Heart left ventricle (tissue), 16 donors: ENCODE results near the gene TRIM32. TPM values are rescaled to one million over a fixed set of nuclear protein-coding genes. Genes with fewer than 3 reads are reported as not detected.

ENCODE experiments used
- ATAC-seq, 4 donors: fragments of 200-7000 bp; cut with Tn5 transposase; one replicate each; pipeline ENCODE4 v1.9.1; 2020 to 2022; ENCODE audit warnings: moderate library complexity in 4 of 4, mild to moderate bottlenecking in 3 of 4, moderate number of reproducible peaks in 1 of 4
- DNase-seq, 5 donors: peaks; one replicate each; pipeline ENCODE4 v3.0.0-alpha.2; 2020
- H3K27ac ChIP-seq, 12 donors: fragments of 200-600 bp; sonication (generic) in 4 of 12; one replicate each; pipeline versions ENCODE4 v1.5.0 to v1.8.0; 2016 to 2022; ENCODE audit warnings: mild to moderate bottlenecking in 2 of 12
- H3K27me3 ChIP-seq, 9 donors: fragments of 200-600 bp; sonication (generic) in 2 of 9; one replicate each; pipeline versions ENCODE4 v1.5.1 to v1.8.0; 2016 to 2022; ENCODE audit warnings: mild to moderate bottlenecking in 3 of 9
- H3K36me3 ChIP-seq, 9 donors: fragments of 200-600 bp; sonication (generic) in 2 of 9; one replicate each; pipeline versions ENCODE4 v1.5.0 to v1.8.0; 2018 to 2022; ENCODE audit warnings: mild to moderate bottlenecking in 2 of 9
- H3K4me1 ChIP-seq, 12 donors: fragments of 200-600 bp; sonication (generic) in 4 of 12; one replicate each; pipeline versions ENCODE4 v1.5.0 to v1.8.0; 2016 to 2022; ENCODE audit warnings: mild to moderate bottlenecking in 3 of 12
- H3K4me3 ChIP-seq, 12 donors: fragments of 200-600 bp; sonication (generic) in 4 of 12; one replicate each; pipeline versions ENCODE4 v1.5.0 to v1.8.0; 2017 to 2022; ENCODE audit warnings: mild to moderate bottlenecking in 9 of 12, moderate library complexity in 4 of 12
- H3K9me3 ChIP-seq, 12 donors: fragments of 200-600 bp; sonication (generic) in 4 of 12; one replicate each; pipeline versions ENCODE4 v1.5.0 to v1.8.0; 2016 to 2022; ENCODE audit warnings: mild to moderate bottlenecking in 1 of 12
- POLR2A ChIP-seq, 2 donors: fragments of 450-650 bp; IDR thresholded peaks; one replicate each; pipeline ENCODE4 v1.6.1; 2017; ENCODE audit warnings: antibody characterized with exemption in 2 of 2, mild to moderate bottlenecking in 2 of 2, moderate library complexity in 2 of 2
- WGBS, 4 donors: extraction: QIAGEN DNeasy Blood & Tissue Kit in 2 of 4; methylation state at CpG; one replicate each; pipeline versions ENCODE4 v1.1.5 to v1.1.7; 2013 to 2018; 5-methylcytosine and 5-hydroxymethylcytosine counted together
- intact Hi-C, 10 donors: fragments of 100-400 bp; cut with DNase I; formaldehyde crosslinking; loops; one replicate each; pipeline versions ENCODE4 v1.11.1 to v1.14.2; 2022
- polyA plus RNA-seq, 2 donors: library from polyadenylated mRNA; stranded (reverse); fragments of 200-250 nt; gene quantifications; one replicate each; pipeline ENCODE4 v1.2.3, GENCODE V29; 2013
- total RNA-seq, 9 donors: library from RNA; depleted of rRNA in 2 of 9; stranded (reverse); fragments of >200 nt in 2 of 9; fragmentation: NEBNext Ultra II Directional in 3 of 9; extraction: Animal tissue kit (Norgen Biotek cat#: 25700) in 3 of 9; gene quantifications; one replicate each; pipeline versions ENCODE4 v1.1.0 to v1.2.4, GENCODE V29; 2016 to 2023
- TF ChIP-seq, protein P1 (sequence below), 12 donors: fragments of 200-600 bp; sonication (generic) in 4 of 12; IDR thresholded peaks; one replicate each; pipeline versions ENCODE4 v1.5.0 to v1.8.0; 2018 to 2022; ENCODE audit warnings: antibody characterized with exemption in 12 of 12, mild to moderate bottlenecking in 5 of 12
- donor health status: ischemic (EF 13 %, LVEDD 7.1; RV severe dilation, severe dysfunction).
- donor health status: healthy with polysubstance abuse.
- donor health status: DM: no; HTN: yes; CAD: no.
- donor health status: DM: no; HTN: no; CAD: no.
- donor health status: ischemic (EF 25% LVEDD 6.9; RV normal size, moderate dysfunction).
- donor health status: ischemic (EF 25% LVEDD 5.7; RV mildly dilated, moderate dysfunction).
- donor health status: healthy.
- donor health status: DM: yes; HTN: yes; CAD: no.
- donor health status: ischemic (EF 35%, LVEDD 5.7; RV mildly dilated, moderate dysfunction).
- donor health status: nonischemic (EF 11% LVEDD 7.7; RV severe dilation, severe dysfunction).
- donor health status: DM: yes; HTN: yes; CAD: no.
- donor health status: PGD.
- donor health status: ischemic (EF 29% LVEDD 5.4; RV normal size, mild dysfunction).
- donor health status: nonischemic (EF 23%, LVEDD 6.1; RV moderate dilation, normal function).

The TRIM32 gene
- total and polyA plus RNA-seq, 11 donors = 3.3 to 17.9 (median 15.1) TPM

- Histone ChIP-seq H3K4me3 (no peak overlapping the region), H3K4me1 (peaks cover 0 to 6% (median 0%) of the 10 kb centered on the region in 12 donors), H3K9me3 (no peaks in the 10 kb centered on the region), H3K36me3 (no peaks in the 10 kb centered on the region), H3K27ac (peak overlapping the region in 7 of 12 donors; percentile 21 to 71 (median 42)), H3K27me3 (no peaks in the 10 kb centered on the region)
- 52 to 75% (median 67%) methylated on average over 6 of the region's 6 CpGs for WGBS, 4 donors
- ATAC-seq = peak in 3 of 4 donors; percentile 46 to 63 (median 56)
- DNase-seq = no peak
- TF ChIP-seq, protein P1, sequence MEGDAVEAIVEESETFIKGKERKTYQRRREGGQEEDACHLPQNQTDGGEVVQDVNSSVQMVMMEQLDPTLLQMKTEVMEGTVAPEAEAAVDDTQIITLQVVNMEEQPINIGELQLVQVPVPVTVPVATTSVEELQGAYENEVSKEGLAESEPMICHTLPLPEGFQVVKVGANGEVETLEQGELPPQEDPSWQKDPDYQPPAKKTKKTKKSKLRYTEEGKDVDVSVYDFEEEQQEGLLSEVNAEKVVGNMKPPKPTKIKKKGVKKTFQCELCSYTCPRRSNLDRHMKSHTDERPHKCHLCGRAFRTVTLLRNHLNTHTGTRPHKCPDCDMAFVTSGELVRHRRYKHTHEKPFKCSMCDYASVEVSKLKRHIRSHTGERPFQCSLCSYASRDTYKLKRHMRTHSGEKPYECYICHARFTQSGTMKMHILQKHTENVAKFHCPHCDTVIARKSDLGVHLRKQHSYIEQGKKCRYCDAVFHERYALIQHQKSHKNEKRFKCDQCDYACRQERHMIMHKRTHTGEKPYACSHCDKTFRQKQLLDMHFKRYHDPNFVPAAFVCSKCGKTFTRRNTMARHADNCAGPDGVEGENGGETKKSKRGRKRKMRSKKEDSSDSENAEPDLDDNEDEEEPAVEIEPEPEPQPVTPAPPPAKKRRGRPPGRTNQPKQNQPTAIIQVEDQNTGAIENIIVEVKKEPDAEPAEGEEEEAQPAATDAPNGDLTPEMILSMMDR (IDR thresholded peaks at IDR 0.05) = no peak
- TF ChIP-seq POLR2A (IDR thresholded peaks at IDR 0.05) = no peak
- intact Hi-C loops = loop anchor here in 7 of 10 donors (5.0 to 10.0 kb wide), 4 partner anchors 510 to 1070 kb away; partner anchors contain the start of gene PAPPA (in 3 of the 7)
Measured at GRCh38 chr9:116662646-116663310, 24.3 kb upstream of the TRIM32 start.

DNA sequence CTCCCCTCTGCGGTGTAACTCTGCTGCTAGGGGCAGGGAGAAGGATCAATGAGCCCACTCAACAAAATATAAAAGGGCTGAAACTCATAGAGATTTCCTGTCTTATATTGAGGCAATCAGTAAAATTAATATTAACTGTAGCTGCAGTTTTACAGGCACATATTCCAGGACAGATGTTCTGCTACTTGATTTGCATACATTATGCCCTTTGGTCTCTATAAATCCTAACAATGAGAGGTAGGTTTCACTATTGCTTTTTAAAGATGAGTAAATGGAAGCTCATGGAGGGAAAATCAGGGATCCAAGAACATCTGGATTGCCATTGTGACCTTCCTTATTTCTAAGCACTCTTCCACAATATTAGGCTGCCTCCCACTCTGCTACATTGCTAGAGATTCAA lies 23.5 kb upstream of the TRIM32 start:
- no peak for DNase-seq
- no peaks in the 10 kb centered on the region for H3K27me3 ChIP-seq
- H3K4me3 ChIP-seq = no peak overlapping the region
- TF ChIP-seq, protein P1 (IDR thresholded peaks at IDR 0.05) = no peak
- no peak for TF ChIP-seq POLR2A (IDR thresholded peaks at IDR 0.05)
- H3K4me1 ChIP-seq = peaks cover 0 to 6% (median 0%) of the 10 kb centered on the region in 12 donors
- 94 to 100% (median 96%) methylated on average over 1 of the region's 1 CpG for WGBS, 4 donors
- no peaks in the 10 kb centered on the region for H3K36me3 ChIP-seq
- intact Hi-C loops = loop anchor here in 7 of 10 donors (5.0 to 10.0 kb wide), 4 partner anchors 511 to 1071 kb away; partner anchors contain the start of gene PAPPA (in 3 of the 7)
- ATAC-seq = no peak
- peak overlapping the region in 3 of 12 donors; percentile 31 to 71 (median 54) for H3K27ac ChIP-seq
- no peaks in the 10 kb centered on the region for H3K9me3 ChIP-seq

GRCh38 chr9:116668970-116669695 lies 18.0 kb upstream of the TRIM32 start:
- 77 to 97% (median 94%) methylated on average over 4 of the region's 4 CpGs for WGBS, 4 donors
- TF ChIP-seq POLR2A (IDR thresholded peaks at IDR 0.05) = no peak
- TF ChIP-seq, protein P1 (IDR thresholded peaks at IDR 0.05) = no peak
- Histone ChIP-seq H3K4me3 (no peak overlapping the region), H3K36me3 (peaks cover 0 to 6% (median 0%) of the 10 kb centered on the region in 9 donors), H3K27ac (no peak overlapping the region), H3K27me3 (no peaks in the 10 kb centered on the region), H3K4me1 (peaks cover 0 to 4% (median 0%) of the 10 kb centered on the region in 12 donors), H3K9me3 (peaks cover 0 to 14% (median 3%) of the 10 kb centered on the region in 12 donors)
- no peak for ATAC-seq
- no peak for DNase-seq
- intact Hi-C loops = loop anchor here in 1 of 10 donors (10.0 kb wide), 1 partner anchor 974 kb away; no protein-coding TSS in a partner anchor

DNA sequence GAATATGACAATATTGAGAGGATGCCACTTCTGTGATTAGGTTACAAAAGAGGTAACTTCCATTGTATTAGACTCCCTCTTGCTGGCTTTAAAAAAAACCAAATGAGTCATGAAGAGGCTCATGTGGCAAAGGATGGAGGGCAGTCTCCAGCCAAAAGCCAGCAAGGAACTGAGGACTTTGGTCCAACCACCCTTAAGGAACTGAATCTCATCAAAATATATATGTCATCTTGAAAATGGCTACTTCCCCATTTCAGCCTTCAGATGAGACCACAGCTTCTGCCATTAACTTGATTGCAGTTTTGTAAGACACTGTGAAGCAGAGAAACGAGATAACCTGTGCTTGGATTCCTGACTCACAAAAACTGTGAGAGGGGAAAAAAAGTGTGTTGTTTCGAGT lies 15.5 kb upstream of the TRIM32 start:
- peaks cover 0 to 6% (median 0%) of the 10 kb centered on the region in 9 donors for H3K36me3 ChIP-seq
- no peak overlapping the region for H3K27ac ChIP-seq
- no peak overlapping the region for H3K4me3 ChIP-seq
- intact Hi-C loops = no loop called here
- TF ChIP-seq POLR2A (IDR thresholded peaks at IDR 0.05) = no peak
- TF ChIP-seq, protein P1 (IDR thresholded peaks at IDR 0.05) = no peak
- peaks cover 0 to 15% (median 3%) of the 10 kb centered on the region in 12 donors for H3K9me3 ChIP-seq
- DNase-seq (no peak), ATAC-seq (no peak)
- no peaks in the 10 kb centered on the region for H3K27me3 ChIP-seq
- no peaks in the 10 kb centered on the region for H3K4me1 ChIP-seq
- 69 to 74% (median 72%) methylated on average over 2 of the region's 2 CpGs for WGBS, 4 donors
